SKM-1 (cell line): ENCODE data around the gene CALML3.

Experiments used
- DNase-seq: peaks from one replicate; lab custom pipeline; 2025; ENCODE audit not compliant: unreplicated experiment; lab: John Stamatoyannopoulos, UW

The CALML3 gene

DNA sequence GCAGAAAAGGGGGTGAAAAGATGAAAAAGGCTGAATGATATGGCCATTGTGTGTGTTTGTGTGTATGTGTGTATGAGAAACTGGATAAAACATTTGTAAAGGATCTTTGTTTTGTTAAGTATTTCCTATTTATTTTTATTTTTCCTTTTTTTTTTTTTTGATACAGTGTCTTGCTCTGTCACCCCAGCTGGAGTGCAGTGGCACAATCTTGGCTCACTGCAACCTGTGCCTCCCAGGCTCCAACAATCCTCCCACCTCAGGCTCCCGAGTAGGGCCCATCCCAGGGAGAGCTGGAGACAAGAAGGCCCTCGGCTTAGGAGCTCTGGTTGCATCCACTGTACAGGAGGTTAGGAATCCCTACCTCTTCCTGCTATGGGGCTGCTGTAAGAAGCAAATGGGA is 18.5 kb upstream of the CALML3 start:
- no peak for DNase-seq

DNA sequence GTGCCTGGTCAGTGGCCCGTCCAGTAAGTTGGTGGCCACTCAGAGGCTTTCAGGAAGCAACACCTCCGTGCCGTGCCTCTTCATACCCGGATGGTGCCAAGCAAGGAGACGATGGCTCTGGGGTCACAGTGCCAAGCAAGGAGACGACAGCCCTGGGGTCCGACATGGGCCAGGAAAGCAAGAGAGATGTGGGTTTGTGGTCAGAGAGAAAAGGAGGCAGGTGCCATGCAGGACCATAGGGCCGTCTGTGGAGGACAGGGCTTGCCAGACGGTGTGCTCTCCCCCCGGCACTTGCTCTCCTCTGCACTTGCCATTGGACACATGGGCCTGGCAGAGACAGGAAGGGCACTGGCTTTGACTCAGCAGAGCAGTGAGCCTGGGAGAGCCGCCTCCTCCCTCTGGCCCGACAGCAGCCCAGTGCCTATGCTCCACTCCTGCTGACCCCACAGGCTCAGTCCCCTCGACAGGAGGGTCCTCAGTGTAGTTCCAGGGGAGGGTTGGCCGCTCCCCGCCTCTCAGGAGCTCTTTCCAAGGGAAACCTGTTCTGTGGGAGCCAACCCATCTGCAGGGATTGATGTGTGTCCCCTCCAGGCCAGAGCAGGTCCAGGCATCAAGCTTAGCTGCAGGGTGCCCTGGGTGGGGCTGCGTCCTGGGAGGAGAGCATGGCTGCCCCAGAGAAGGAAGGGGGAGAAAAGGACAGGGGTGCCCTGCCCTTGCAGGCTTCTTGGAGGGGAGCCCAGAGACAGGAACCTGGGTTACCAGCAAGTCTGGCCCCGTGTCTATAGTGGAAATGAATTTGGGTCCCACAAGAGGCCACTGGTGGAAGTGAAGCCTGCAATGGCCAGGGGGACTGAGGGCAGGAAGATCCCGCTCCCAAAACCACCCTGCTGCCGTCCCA is 17.8 kb upstream of the CALML3 start:
- DNase-seq: no peak

DNA sequence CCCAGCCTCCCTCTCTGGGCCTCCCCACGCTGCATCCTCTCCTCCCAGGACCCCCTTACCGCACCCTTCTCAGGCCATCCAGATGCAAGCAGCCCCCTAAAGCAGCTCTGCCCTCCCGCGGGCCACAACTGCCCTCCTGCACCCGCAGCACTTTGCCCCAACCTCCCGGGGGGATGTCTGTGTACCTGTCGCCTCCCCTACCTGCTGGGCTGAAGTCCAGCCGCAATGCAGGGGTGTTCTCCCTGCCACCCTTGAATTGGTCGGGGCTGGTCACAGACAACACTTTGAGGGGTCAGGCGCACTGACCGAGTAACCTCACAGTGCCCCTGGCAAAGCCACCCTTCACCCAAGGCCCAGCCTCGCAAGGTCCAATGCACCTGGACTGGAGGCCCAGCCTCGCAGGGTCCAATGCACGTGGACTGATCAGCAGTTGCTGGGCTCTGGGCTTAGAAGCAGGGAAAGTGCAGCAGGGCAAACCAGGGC is 17.1 kb upstream of the CALML3 start:
- no peak for DNase-seq

DNA sequence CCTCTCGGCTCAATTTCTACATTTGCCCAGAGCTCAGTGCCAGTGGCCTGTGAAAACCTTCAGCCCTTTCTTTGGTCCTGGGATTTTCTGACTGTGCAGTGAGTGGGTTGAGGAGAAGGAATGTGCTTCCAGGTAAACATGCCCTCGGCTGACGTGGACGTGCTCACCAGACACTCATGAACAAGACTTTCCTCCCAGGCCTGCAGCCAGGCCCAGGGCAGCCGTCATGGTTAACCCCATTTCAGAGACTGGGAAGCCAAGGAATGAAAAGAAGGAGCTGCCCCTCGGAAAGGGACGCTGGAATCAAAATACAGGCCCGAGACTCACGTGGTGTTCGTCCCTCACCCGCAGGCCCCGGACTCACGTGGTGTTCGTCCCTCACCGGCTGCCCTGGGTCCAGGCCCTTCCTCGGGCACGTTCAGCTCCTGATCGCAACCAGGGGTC is 16.6 kb upstream of the CALML3 start:
- DNase-seq: no peak

DNA sequence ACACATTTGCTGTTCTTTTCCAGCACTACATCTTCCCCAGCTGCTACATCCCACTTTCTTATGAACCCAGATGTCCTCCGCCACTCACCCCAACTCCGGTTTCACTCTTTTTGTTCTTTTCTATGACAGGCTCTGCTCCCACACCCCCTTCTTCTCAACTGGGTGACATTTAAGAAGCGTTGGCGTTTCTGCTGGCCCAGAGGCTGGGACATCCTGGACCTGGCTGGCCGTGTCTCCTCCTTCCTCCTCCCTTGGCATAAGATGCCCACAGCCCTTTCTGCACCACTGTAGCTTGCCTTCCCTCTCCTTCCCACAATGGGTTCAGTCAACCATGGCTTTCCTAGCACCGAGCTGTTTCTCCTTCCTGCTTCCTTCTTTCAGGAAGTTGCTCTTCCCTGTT is 16.0 kb upstream of the CALML3 start:
- no peak for DNase-seq

DNA sequence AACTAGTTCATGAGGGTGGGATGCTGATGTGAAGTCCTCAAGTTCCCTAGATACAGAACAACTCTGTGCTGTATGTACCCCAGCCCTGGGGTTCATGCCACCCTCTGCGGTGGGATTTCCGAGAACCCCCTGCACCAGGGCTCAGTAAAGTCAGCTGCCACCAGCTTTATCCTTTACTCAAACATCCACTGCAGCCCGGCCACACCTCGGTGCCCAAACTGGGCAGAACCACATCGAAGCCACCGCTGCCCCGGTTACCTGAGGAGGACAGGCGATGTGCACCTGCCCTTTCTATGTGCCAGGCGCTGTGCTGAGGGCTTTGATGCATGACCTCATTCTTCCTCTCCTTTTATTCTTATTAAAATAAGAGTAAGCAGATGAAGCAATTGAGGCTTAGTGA is 15.5 kb upstream of the CALML3 start:
- no peak for DNase-seq

DNA sequence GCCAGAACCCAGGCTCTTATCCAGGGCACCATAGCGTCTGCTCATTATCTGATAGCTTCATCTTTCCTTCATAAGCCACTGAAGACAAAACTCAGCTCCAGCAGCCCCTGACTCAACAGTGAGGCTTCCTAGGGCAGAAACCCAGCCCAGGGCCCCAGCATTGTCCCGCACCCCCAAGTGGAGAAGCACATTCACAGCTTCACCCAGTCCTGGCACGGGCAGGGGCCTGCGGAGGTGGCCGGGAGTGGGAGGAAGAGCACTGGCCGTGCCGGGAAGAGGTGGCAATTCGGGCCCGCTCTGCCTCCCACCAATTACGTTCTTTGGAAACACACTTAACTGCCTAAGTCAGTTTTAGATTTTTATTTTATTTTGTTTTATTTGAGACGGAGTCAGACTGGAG is 15.1 kb upstream of the CALML3 start:
- DNase-seq: no peak

DNA sequence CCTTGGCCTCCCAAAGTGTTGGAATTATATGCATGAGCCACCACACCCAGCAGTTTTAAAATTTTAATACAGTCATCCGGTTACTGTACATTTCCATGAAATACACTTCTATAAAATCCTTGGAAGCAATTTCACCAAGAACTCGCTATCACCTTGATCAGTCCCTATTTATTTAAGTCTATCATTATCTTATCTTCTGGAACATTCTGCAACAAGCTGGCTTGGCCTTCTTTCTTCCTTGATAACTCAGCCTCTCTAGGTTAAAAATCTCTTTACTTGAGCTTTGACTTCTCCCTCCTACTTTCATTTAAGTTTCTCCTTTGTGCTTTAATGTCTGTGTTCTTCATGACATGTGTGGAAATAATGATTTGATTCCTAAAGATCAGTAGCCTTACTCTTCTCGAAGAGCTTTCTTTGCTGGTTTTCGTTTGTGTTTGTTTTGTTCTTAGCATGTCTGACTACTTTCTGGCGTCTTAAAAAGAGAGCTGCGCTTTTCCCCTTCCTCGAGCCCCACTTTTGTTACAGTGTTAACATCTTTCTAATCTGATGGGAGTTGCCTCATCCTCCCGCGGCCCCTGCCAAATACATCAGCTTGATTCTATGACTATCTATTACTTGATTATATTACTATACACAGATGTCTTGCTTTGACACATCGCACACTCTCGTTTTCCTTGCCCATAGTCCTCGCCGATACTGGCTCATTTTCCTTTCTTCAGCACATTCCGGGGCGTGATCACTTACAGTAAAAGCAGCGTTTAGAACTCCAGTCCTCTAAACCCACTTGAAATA is 14.3 kb upstream of the CALML3 start:
- DNase-seq: no peak

DNA sequence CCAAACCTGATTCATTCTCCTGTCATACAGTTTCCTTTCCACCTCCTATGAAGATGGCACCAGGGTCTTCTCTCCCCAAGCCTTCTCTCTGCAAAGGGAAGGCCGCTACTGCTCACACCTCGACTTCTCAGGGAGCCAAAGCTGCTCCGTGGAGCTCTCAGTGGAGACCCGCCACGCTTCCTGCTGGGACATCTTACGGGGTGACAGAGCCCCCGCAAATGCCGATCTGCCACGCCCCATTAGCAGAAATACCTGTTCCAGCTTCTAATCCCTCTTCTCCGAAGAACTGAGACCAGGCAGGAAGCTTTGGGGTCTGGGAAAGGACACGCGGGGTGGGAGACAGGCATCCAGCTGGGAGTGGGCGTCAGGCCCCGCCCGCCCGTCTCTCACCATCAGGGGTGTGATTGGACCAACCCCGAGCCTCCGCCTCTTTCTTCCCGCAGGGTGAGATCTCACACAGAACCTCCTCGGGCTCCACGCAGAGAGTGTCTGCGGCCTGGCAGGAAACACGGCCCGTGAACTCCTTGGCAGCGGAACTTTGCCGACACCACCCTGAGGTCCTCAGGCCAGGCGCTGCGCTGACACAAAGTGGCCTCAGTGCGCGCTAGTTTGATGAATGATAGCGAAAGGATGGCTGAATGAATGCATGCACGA is 13.4 kb upstream of the CALML3 start:
- DNase-seq: no peak

DNA sequence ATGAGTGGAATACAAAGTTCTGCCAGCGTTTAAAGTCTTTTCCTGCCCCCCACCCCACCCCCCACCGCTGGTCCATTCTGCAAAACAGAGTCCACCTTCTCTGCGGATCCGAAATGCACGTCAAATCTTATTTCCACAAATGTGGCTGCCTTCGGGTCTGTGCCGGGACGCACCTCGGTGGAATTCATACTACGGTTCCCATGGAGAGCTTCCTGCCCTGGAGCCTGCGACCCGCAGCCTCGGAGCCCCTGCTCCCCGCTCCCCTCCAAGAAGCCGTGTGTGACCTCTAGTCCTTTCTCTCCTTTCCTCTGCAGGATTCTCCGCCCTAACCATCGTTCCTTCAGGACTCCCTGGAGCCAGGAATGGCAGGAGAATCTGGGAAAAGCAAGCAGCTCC is 12.9 kb upstream of the CALML3 start:
- no peak for DNase-seq

DNA sequence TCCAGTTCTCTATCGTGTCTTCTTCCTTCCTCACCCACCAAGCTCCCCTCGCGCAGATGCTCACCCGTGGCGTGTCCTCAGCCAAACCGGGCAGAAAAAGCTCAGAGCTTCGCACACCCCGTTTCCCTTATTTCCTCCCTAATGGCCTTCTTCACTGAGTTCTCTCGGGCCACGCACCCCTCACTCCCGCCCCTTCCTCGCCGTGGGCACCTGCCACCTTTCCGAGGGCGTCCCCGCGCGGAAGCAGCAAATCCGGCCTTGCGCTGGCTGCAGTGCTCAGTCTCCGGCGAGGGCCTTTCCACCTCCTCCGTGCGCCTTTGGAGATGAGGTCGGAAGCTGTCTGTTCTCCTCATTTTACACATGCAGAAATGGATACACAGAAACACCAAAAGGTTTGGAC is 12.4 kb upstream of the CALML3 start:
- no peak for DNase-seq

DNA sequence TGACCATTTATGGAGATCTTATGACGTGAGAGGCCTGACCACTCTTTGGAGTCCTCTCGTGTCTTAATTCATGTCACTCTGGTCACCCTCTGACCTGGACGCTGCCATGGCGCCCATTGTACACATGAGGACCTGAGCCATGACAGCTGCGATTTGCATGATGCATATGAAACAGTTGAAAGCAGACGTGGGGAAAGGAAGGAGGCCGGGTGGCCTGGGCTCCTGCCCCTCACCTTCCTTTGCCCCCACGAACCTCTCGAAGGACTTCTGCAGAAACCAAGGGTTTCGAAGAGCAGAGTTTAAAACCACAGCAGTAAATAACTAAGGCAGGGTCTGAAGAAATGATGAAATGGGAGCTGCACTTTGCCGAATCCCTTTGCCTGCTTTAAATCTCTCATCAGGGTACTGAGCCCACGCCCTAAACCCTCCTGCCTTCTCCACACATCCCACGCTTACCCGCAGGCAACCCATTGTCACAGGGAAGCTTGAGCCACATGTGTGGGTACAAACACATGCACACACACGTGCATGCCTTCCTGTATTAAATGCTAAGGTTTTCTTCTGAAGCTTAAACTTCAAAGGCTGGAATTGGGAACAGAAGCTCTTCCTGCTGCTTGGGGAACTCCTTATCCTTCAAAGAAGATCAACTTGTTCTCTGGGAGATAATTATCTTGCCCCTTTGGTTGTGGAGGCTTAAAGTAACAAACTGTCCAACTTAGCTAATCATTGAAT is 11.7 kb upstream of the CALML3 start:
- DNase-seq: no peak

DNA sequence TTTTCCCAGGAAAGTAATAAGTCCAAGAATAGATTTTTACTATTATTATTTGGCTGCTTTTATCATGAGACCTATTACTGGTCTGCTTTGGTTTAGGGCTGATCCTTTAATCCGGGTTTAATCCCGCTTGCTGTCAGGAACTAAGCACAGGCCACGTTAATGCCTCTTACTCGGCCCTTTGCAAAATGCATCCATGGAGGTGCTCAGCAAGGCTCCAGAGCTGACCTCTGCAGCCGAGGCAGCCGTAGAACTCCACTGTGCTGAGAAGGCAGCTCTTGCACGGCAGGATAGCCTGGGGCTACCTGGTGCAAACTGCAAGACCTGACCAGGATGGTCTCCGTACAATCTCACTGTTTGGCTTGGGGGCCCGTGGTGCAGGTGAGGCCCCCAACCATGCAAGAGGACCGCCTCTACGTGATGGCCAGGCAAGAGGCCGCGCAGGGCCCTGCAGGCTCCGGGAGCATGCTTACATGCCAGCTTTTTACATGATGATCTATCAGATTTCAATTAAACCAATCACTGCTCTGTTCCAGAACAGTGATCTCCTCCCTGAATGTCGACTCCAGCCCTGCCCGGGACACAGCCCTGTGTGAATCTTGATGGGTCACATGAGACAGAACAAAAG is 10.4 kb upstream of the CALML3 start:
- DNase-seq: no peak

DNA sequence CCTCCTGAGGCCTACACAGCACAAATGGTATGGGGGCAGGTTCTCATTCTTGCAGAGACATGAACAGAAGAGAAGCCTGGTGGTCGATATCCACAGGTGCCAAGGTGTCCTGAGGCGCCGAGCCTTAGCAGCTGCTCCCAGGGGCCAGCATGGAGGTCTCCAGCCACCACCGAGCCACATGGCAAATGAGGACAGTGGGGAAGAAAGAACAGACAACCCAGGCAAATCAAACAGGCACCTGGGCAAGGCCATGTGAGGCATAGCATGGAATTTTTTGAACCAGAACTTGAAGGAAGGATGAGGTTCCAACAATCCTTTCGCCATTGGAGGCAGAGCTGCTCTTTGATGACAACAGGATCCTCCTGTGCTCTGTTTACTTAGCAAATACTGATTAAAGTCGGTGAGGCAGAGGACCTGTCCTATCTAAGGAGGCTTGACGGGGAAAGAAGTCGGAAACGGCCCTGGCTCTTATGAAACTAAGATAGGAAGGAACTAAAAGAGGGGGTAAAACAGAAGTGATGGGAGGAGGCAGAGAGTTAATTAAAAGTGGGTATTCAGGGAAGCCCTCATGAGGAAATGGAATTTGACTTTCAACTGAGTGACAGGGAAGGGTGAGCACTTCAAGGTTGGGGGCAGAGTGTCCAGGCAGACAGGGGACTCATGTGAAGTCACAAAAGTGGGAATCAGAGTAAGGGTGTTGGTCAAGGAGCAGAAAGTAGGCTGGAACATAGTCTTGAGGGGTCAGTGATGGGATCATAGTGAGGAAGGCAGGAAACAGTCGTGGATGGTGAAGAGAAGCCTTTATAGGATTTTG is 8.6 kb upstream of the CALML3 start:
- DNase-seq: no peak

DNA sequence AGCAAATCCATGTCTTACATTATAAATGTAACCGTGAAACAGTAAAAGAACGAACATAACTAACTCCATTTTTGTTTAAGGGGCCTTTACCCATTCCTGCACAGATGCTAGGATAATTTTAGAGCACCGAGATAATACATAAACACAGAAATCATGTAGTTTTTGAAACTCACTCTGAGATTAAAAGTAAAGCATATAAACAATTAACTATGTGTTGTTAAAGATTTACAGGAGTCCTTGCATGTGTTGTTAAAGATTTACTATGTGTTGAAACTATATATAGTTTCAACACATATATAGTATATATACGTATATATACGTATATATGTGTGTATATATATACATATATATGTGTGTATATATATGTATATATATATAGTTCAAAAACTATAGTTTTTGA is 7.2 kb upstream of the CALML3 start:
- DNase-seq: no peak

DNA sequence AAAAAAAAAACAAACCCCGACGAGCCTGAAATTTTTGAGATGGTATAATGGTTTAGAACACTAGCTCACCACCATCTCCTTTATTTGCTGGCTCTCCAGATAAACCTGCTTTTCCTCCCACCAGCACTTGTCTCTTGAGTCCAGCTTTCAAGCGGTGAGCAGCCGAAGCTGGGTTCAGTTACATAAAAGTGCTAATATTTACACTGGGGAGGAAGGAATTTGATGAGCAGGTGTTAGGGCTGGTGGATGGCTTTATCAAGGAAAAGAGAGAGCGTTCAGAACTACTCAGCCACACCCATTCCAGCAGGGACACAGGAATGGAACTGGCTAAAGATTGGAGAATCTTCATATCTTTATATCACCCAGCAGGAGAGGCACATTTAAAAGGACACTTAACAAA is 6.6 kb upstream of the CALML3 start:
- DNase-seq: no peak

DNA sequence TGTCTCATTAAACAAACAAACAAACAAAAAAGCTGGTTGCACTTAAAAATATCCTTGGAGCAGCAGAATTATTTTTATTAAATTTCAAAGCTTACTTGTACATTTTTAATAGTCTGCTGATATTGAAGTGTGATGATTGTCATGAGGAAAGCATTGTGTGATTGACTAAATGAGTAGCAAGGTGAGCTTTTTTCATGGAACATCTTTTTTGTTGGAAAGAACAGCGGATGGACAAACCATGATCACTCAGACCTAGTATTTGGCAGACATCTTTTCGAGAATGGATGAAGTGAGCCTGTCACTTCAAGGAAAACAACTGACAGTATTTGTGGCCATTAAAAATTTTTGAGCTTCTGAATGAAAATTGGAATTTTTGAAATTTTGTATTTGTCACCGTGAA is 5.7 kb upstream of the CALML3 start:
- DNase-seq: no peak

DNA sequence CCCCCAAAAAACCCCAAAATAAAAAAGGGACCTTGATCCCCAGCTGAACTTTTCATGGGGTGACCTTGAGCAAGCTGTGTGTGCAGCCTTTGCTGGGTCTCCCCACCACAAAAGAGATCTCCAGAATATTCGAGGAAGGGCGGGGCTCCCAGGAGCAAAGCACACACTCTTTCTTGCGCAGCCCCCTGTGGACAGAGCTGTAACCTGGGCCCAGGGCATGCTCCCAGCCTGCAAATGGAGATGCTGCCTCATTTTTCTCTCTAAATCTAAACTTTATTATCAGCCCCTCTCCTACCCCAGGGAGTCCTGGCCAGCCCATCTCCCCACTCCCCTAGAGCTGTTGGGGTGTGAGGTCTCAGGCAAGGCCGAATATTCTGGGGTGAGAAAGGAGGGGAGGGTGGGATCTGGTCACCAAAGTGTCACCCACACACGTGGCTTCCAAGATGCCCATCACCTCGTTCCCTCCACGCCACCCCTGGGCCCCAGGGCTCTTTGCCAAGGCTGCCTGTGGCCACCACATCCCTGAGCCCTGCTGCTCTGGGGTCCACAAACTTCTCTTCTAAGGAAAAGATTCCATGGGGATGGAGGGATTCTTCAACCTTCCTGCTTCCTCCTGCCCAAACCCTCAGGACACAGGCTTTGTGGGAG is 1.7 kb upstream of the CALML3 start:
- no peak for DNase-seq
